K562 (cell line): ENCODE data around the gene C4A. TPM values are rescaled to one million over a fixed set of nuclear protein-coding genes. Genes with fewer than 3 reads are reported as not detected.
"Not testable (repeated sequence)": the region's sequence is repeated elsewhere in the genome, so short reads cannot be mapped to it uniquely, and the experiment has no call there.

Experiments used
- ATAC-seq: fragments of 200-7000 bp; cut with Tn5 transposase; 3 replicates; pipeline ENCODE4 v1.9.1; 2020; ENCODE audit warnings: moderate library complexity
- BruUV-seq: library from RNA; stranded (reverse); fragments of 400-500 nt; replicated peaks from 2 replicates; lab custom pipeline; 2021; lab: Mats Ljungman, UMichigan
- CTCF ChIA-PET: fragments of 300-600 bp; formaldehyde crosslinking; extraction: SDS; loops from one replicate; lab custom pipeline; 2021; ENCODE audit warnings: low intra/inter-chr PET ratio; lab: Yijun Ruan, JAX
- POLR2A ChIA-PET: fragments of 300-600, 350-650 bp; sonication (Branson Sonifier 250); formaldehyde crosslinking; extraction: SDS; loops from one replicate; lab custom pipeline; 2021; ENCODE audit warnings: antibody characterized with exemption, inconsistent platforms; lab: Yijun Ruan, JAX
- DNase-seq, 4 experiments: peaks; one replicate each; pipeline versions ENCODE4 v3.0.0 to v3.0.0-alpha.2; 2011 to 2018; ENCODE audit warnings: low spot score in 3 of 4, mixed read lengths in 3 of 4; ENCODE audit errors: extremely low read depth in 1 of 4
- FAIRE-seq: peaks from 2 replicates; lab custom pipeline; 2011; peaks lifted over from hg19 to GRCh38; lab: Jason Lieb, UNC
- H2AFZ ChIP-seq: 2 replicates; pipeline ENCODE4 v1.6.0; 2011; ENCODE audit warnings: low read depth, low read length, control low read depth, inconsistent platforms
- H3K27ac ChIP-seq: fragments of 200-600 bp; 3 replicates; pipeline ENCODE4 v1.8.0; 2011; ENCODE audit warnings: low read depth, mild to moderate bottlenecking, control low read depth, inconsistent platforms, low read length, moderate library complexity, mixed read lengths; ENCODE audit errors: extremely low read depth
- H3K27me3 ChIP-seq, 2 experiments: fragments of 300-600 bp in 1 of 2; 2 replicates in 1 of 2; 3 replicates in 1 of 2; pipeline versions ENCODE4 v1.6.0 to v1.8.0; 2011; ENCODE audit warnings: inconsistent platforms in 2 of 2, low read length in 2 of 2, mild to moderate bottlenecking in 1 of 2, mixed read lengths in 1 of 2, moderate library complexity in 1 of 2; ENCODE audit not compliant: control insufficient read depth in 2 of 2, insufficient read depth in 2 of 2
- H3K36me3 ChIP-seq: fragments of 300-600 bp; 3 replicates; pipeline ENCODE4 v1.8.0; 2011; ENCODE audit warnings: mild to moderate bottlenecking, low read length, inconsistent platforms; ENCODE audit not compliant: control insufficient read depth, insufficient read depth
- H3K4me1 ChIP-seq, 2 experiments: fragments of 200-600 bp in 1 of 2; replicated peaks in 1 of 2; 2 replicates in 1 of 2; 3 replicates in 1 of 2; pipeline versions ENCODE4 v1.5.1 to v1.8.0; 2011; ENCODE audit warnings: inconsistent platforms in 2 of 2, low read length in 2 of 2, mild to moderate bottlenecking in 1 of 2, mixed read lengths in 1 of 2, moderate library complexity in 1 of 2; ENCODE audit not compliant: control insufficient read depth in 2 of 2, insufficient read depth in 2 of 2
- H3K4me2 ChIP-seq: 2 replicates; pipeline ENCODE4 v1.6.1; 2011; ENCODE audit warnings: low read length, control low read depth, inconsistent platforms, mixed read lengths; ENCODE audit not compliant: insufficient read depth
- H3K4me3 ChIP-seq: fragments of 200-600 bp; sonication (generic), shearing (Covaris generic); 2 replicates; pipeline ENCODE4 v1.5.1; 2016; ENCODE audit warnings: control low read depth, inconsistent platforms
- H3K79me2 ChIP-seq: fragments of 200-600 bp; 3 replicates; pipeline ENCODE4 v1.8.0; 2011; ENCODE audit warnings: low read length, inconsistent platforms; ENCODE audit not compliant: control insufficient read depth, insufficient read depth
- H3K9ac ChIP-seq, 2 experiments: 2 replicates each; pipeline versions ENCODE4 v1.6.0 to v1.6.1; 2011; ENCODE audit warnings: low read depth in 2 of 2, low read length in 2 of 2, control low read depth in 1 of 2, inconsistent platforms in 1 of 2, mild to moderate bottlenecking in 1 of 2, mixed read lengths in 1 of 2; ENCODE audit not compliant: insufficient read depth in 1 of 2
- H3K9me1 ChIP-seq: one replicate; pipeline ENCODE4 v1.6.0; 2011; ENCODE audit warnings: inconsistent platforms, mild to moderate bottlenecking, low read length, moderate library complexity; ENCODE audit not compliant: control insufficient read depth, insufficient read depth
- H3K9me3 ChIP-seq: replicated peaks from 2 replicates; pipeline ENCODE4 v1.5.1; 2011; ENCODE audit warnings: low read depth, low read length, inconsistent platforms; ENCODE audit not compliant: control insufficient read depth, insufficient read depth
- H4K20me1 ChIP-seq: replicated peaks from 2 replicates; pipeline ENCODE4 v1.6.1; 2011; ENCODE audit warnings: low read length, inconsistent platforms, mixed read lengths; ENCODE audit not compliant: control insufficient read depth, insufficient read depth
- WGBS: fragments of 100-300 bp; shearing (Covaris generic); methylation state at CpG from one replicate; pipeline ENCODE4 v1.1.6; 2016; ENCODE audit warnings: low coverage, mixed read lengths; ENCODE audit not compliant: insufficient coverage; ENCODE audit errors: missing lambda C conversion rate; 5-methylcytosine and 5-hydroxymethylcytosine counted together
- in situ Hi-C: fragments of 300-500 bp; cut with MboI; formaldehyde crosslinking; loops from 4 replicates; pipeline ENCODE4 v1.15.0; 2018; ENCODE audit warnings: inconsistent platforms, mixed read lengths
- intact Hi-C: fragments of 100-400 bp; cut with micrococcal nuclease; formaldehyde crosslinking; loops from 2 replicates; pipeline ENCODE4 v1.14.2; 2022
- polyA plus RNA-seq, 8 experiments: library from polyadenylated mRNA; depleted of rRNA in 4 of 8; stranded (reverse) in 5 of 8; unstranded in 3 of 8; fragments of >200 nt; fragmentation: Nextera tagmentation in 2 of 8; fragmentation: Illumina TruSeq in 1 of 8; extraction: Ambion mirVana in 2 of 8; extraction: Trizol in 1 of 8; gene quantifications; 2 replicates each; pipeline versions ENCODE4 v1.2.1 to v1.2.3, GENCODE V29; 2011 to 2014; ENCODE audit warnings: inconsistent platforms in 1 of 8, missing spikeins in 1 of 8
- total RNA-seq, 7 experiments: library from RNA; depleted of rRNA in 6 of 7; stranded (reverse); fragments of >200 nt in 6 of 7; fragmentation: Illumina TruSeq in 2 of 7; extraction: Trizol in 2 of 7; gene quantifications; 2 replicates each; pipeline versions ENCODE4 v1.2.1 to v1.2.3, GENCODE V29; 2011 to 2021; ENCODE audit warnings: low replicate concordance in 1 of 7

The C4A gene
- total and polyA plus RNA-seq, 9 of the 15 experiments (the other 6 are each of a cell fraction or from before 2014, with no cell fraction given), result 0.27 to 7.6 (median 5.0) TPM

GRCh38 chr6:32007086-32007485, 25.2 kb downstream of the C4A start:
- H3K27me3 ChIP-seq, H3K79me2 ChIP-seq, H3K36me3 ChIP-seq, ATAC-seq, BruUV-seq, H3K4me3 ChIP-seq, FAIRE-seq, CTCF ChIA-PET, H3K4me1 ChIP-seq, H3K9me1 ChIP-seq, DNase-seq, H4K20me1 ChIP-seq, POLR2A ChIA-PET, H3K4me2 ChIP-seq, H2AFZ ChIP-seq, intact Hi-C loops, H3K9me3 ChIP-seq, H3K9ac ChIP-seq, H3K27ac ChIP-seq: not testable (repeated sequence)
- 93% methylated on average over 3 of the region's 12 CpGs for WGBS
- in situ Hi-C loops, result loop anchor here (5.0 kb wide), 1 partner anchor 35 kb away; no protein-coding TSS in a partner anchor

- in situ Hi-C loops, result loop anchor here (5.0 kb wide), 1 partner anchor 34 kb away; no protein-coding TSS in a partner anchor
- H3K4me2 ChIP-seq, H3K9me3 ChIP-seq, H3K9ac ChIP-seq, FAIRE-seq, H3K4me3 ChIP-seq, POLR2A ChIA-PET, H3K27ac ChIP-seq, H3K4me1 ChIP-seq, ATAC-seq, DNase-seq, intact Hi-C loops, H3K79me2 ChIP-seq, CTCF ChIA-PET, H3K9me1 ChIP-seq, H2AFZ ChIP-seq, H4K20me1 ChIP-seq, H3K27me3 ChIP-seq, BruUV-seq, H3K36me3 ChIP-seq: not testable (repeated sequence)
- no CpG with 5 or more reads among the region's 24 CpGs for WGBS
Measured at GRCh38 chr6:32008037-32008436, 26.2 kb downstream of the C4A start.

- H3K27ac ChIP-seq, H2AFZ ChIP-seq, H3K4me3 ChIP-seq, POLR2A ChIA-PET, ATAC-seq, H3K9ac ChIP-seq, H3K79me2 ChIP-seq, FAIRE-seq, H4K20me1 ChIP-seq, H3K4me2 ChIP-seq, CTCF ChIA-PET, H3K4me1 ChIP-seq, H3K27me3 ChIP-seq, H3K9me3 ChIP-seq, BruUV-seq, H3K36me3 ChIP-seq, intact Hi-C loops, DNase-seq, H3K9me1 ChIP-seq: not testable (repeated sequence)
- WGBS, result 40% methylated on average over 1 of the region's 12 CpGs
- in situ Hi-C loops, result loop anchor here (5.0 kb wide), 1 partner anchor 34 kb away; no protein-coding TSS in a partner anchor
Measured at GRCh38 chr6:32008616-32009015, 26.8 kb downstream of the C4A start.

GRCh38 chr6:32009537-32009936, 27.7 kb downstream of the C4A start:
- BruUV-seq, CTCF ChIA-PET, H3K4me3 ChIP-seq, H3K4me1 ChIP-seq, H2AFZ ChIP-seq, ATAC-seq, H3K4me2 ChIP-seq, DNase-seq, H4K20me1 ChIP-seq, FAIRE-seq, intact Hi-C loops, H3K9me1 ChIP-seq, H3K36me3 ChIP-seq, POLR2A ChIA-PET, H3K27ac ChIP-seq, H3K9ac ChIP-seq, H3K79me2 ChIP-seq, H3K27me3 ChIP-seq, H3K9me3 ChIP-seq: not testable (repeated sequence)
- no CpG with 5 or more reads among the region's 12 CpGs for WGBS
- in situ Hi-C loops, result loop anchor here (5.0 kb wide), 1 partner anchor 33 kb away; no protein-coding TSS in a partner anchor
